Body of pancreas (tissue), 4 donors: ENCODE results near the gene ZBTB18. TPM values are rescaled to one million over a fixed set of nuclear protein-coding genes. Genes with fewer than 3 reads are reported as not detected.
A peak's percentile ranks its signal among the peaks of the same experiment; 100 is the strongest.
"Not testable (repeated sequence)": the region's sequence is repeated elsewhere in the genome, so short reads cannot be mapped to it uniquely, and the experiment has no call there.

Experiments
- ATAC-seq: fragments of 150-250 bp; one replicate; pipeline ENCODE4 v1.9.1; 2016
- DNase-seq, 4 donors: peaks; one replicate each; pipeline ENCODE4 v3.0.0-alpha.2; 2019
- H3K27ac ChIP-seq, 4 donors: fragments of 200-600 bp; sonication (generic); 1 replicate in 3 of 4; 2 replicates in 1 of 4; pipeline versions ENCODE4 v1.5.1 to v1.6.1; 2016 to 2019; ENCODE audit warnings: mild to moderate bottlenecking in 1 of 4, mixed read lengths in 1 of 4, moderate library complexity in 1 of 4
- H3K27me3 ChIP-seq, 2 donors: fragments of 200-600 bp; sonication (generic); one replicate each; pipeline ENCODE4 v1.6.0; 2016; ENCODE audit warnings: mild to moderate bottlenecking in 1 of 2
- H3K36me3 ChIP-seq, 2 donors: fragments of 200-600 bp; sonication (generic); replicated peaks in 1 of 2; 2 replicates each; pipeline ENCODE4 v1.5.1; 2016; ENCODE audit warnings: low read depth in 2 of 2; ENCODE audit not compliant: insufficient read depth in 1 of 2
- H3K4me1 ChIP-seq: fragments of 200-600 bp; sonication (generic); one replicate; pipeline ENCODE4 v1.6.0; 2016
- H3K4me3 ChIP-seq, 2 donors: fragments of 200-600 bp; sonication (generic); 1 replicate in 1 of 2; 2 replicates in 1 of 2; pipeline ENCODE4 v1.5.1; 2016 to 2019
- H3K9me3 ChIP-seq, 3 donors: fragments of 200-600 bp; sonication (generic); 1 replicate in 2 of 3; 2 replicates in 1 of 3; pipeline ENCODE4 v1.5.1; 2016
- CTCF ChIP-seq, 7 experiments: fragments of 450-650 bp in 4 of 7; fragments of 200-600 bp in 3 of 7; sonication (generic) in 3 of 7; IDR thresholded peaks; one replicate each; pipeline ENCODE4 v1.5.1; 2016 to 2019; ENCODE audit warnings: antibody characterized with exemption in 7 of 7
- POLR2A ChIP-seq, 3 donors: fragments of 450-650 bp; IDR thresholded peaks; one replicate each; pipeline ENCODE4 v1.6.1; 2016; ENCODE audit warnings: antibody characterized with exemption in 3 of 3, mild to moderate bottlenecking in 2 of 3
- WGBS, 2 donors: methylation state at CpG; one replicate each; pipeline ENCODE4 v1.1.5; 2017; 5-methylcytosine and 5-hydroxymethylcytosine counted together
- intact Hi-C: fragments of 100-400 bp; cut with DNase I; formaldehyde crosslinking; loops from one replicate; pipeline ENCODE4 v1.15.1; 2023
- total RNA-seq, 2 donors: library from RNA; depleted of rRNA; stranded (reverse); fragments of >200 nt; gene quantifications; one replicate each; pipeline ENCODE4 v1.1.0, GENCODE V29; 2016

ZBTB18 gene
- total RNA-seq, 2 donors from 2014 or later = 20.4 to 22.6 TPM

DNA sequence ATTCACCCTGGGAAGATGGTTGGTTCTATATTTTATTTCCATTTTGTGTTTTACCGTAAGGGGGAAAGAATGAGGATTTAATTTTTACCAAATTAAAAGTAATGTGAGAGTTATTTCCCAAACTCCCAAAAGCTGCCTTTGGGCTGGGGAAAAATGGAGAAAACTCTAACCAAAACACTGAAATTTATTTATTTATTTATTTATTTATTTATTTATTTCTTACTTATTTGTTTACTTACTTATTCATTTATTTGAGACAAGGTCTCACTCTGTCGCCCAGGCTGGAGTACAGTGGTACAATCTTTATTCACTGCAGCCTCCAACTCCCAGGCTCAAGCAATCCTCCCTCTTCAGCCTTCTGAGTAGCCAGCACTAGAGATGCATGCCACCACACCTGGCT, 38.0 kb upstream of the ZBTB18 start:
- ATAC-seq = no peak
- no peaks in the 10 kb centered on the region for H3K36me3 ChIP-seq
- 91 to 93% methylated on average over 2 of the region's 2 CpGs for WGBS, 2 donors
- H3K4me1 ChIP-seq = no peaks in the 10 kb centered on the region
- H3K4me3 ChIP-seq = no peak overlapping the region
- no peaks in the 10 kb centered on the region for H3K9me3 ChIP-seq
- H3K27me3 ChIP-seq = no peaks in the 10 kb centered on the region
- TF ChIP-seq CTCF (IDR thresholded peaks at IDR 0.05) (no peak), POLR2A (IDR thresholded peaks at IDR 0.05) (no peak)
- H3K27ac ChIP-seq = no peak overlapping the region
- no peak for DNase-seq
- intact Hi-C loops = no loop called here

DNA sequence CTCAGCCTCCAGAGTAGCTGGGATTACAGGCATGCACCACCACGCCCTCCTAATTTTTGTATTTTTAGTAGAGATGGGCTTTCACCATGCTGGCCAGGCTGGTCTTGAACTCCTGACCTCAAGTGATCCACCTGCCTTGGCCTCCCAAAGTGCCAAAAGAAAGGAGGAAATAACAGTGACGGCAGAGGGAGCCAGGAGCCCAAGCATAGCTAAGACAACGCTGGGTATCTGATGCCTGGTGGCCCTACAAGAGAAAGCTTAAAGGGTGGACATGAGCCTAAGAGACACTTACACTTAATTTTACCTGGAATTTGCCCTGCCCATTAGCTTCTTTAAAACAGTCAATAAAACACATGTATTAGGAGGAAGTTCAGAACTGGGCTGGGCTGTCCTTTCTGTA, 36.2 kb upstream of the ZBTB18 start:
- H3K9me3 ChIP-seq, H3K4me1 ChIP-seq, H3K27me3 ChIP-seq, intact Hi-C loops, H3K4me3 ChIP-seq, ATAC-seq, H3K36me3 ChIP-seq, H3K27ac ChIP-seq: not testable (repeated sequence)
- peak in 4 of 7 experiments; percentile 42 to 51 (median 46) for TF ChIP-seq CTCF (IDR thresholded peaks at IDR 0.05)
- 42 to 64% methylated on average over 3 of the region's 3 CpGs for WGBS, 2 donors
- DNase-seq = peak; percentile 27 to 50 (median 38)

DNA sequence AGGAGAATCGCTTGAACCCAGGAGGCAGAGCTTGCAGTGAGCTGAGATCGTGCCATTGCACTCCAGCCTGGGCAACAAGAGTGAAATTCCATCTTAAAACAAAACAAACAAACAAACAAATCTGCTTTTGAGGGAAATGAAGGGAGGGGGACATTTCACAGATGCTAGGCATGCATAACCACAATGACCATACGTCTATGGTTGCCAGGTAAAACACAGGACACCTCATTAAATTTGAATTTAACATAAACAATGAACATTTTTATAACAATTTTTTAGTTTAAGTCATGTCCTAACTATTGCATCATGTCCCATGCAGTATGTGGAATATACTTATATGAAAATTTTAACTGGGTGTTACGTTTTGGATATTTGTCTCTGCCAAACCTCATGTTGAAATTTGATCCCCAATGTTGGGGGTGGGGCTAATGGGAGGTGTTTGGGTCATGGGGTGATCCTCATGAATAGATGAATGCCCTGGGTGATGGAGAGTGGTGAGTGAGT, 31.0 kb upstream of the ZBTB18 start:
- Histone ChIP-seq H3K4me3 (no peak overlapping the region), H3K9me3 (no peaks in the 10 kb centered on the region), H3K27ac (no peak overlapping the region), H3K36me3 (no peaks in the 10 kb centered on the region), H3K27me3 (no peaks in the 10 kb centered on the region), H3K4me1 (no peaks in the 10 kb centered on the region)
- 62 to 71% methylated on average over 4 of the region's 4 CpGs for WGBS, 2 donors
- no peak for TF ChIP-seq CTCF (IDR thresholded peaks at IDR 0.05)
- TF ChIP-seq POLR2A (IDR thresholded peaks at IDR 0.05) = no peak
- intact Hi-C loops = no loop called here
- ATAC-seq (no peak), DNase-seq (no peak)

DNA sequence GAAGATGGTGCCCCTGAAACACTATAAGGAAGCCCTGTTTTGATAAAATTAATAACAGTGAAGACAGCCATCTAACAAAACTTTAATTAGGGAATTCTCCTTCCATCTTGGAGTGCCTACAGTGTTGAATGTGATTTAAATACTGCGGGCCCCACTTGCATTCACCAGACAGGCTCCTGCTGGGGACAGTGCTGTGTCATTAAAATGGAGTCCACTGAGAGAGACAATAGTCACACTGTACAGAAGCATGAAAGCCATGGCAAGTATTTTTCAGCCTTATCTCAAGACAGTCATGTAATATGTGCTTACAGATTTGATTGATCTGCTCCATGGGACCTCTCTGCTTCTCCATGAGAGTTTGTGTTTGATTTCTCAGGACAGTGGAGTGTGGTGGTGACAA, 29.7 kb upstream of the ZBTB18 start:
- intact Hi-C loops = no loop called here

More for the DNA sequence above, 29.7 kb upstream of the ZBTB18 start:
- DNase-seq (no peak), ATAC-seq (no peak)
- TF ChIP-seq CTCF (IDR thresholded peaks at IDR 0.05) (no peak), POLR2A (IDR thresholded peaks at IDR 0.05) (no peak)
- H3K4me1 ChIP-seq = no peaks in the 10 kb centered on the region
- WGBS, 2 donors = 91 to 92% methylated on average over 1 of the region's 1 CpG
- no peaks in the 10 kb centered on the region for H3K27me3 ChIP-seq
- H3K27ac ChIP-seq = no peak overlapping the region
- H3K9me3 ChIP-seq = no peaks in the 10 kb centered on the region
- no peaks in the 10 kb centered on the region for H3K36me3 ChIP-seq
- no peak overlapping the region for H3K4me3 ChIP-seq
